Spleen (tissue), 7 donors: Measurements from ENCODE around the gene HOXD11.

ENCODE experiments used
- CTCF ChIP-seq, 11 experiments: fragments of 200-600 bp in 7 of 11; fragments of 450-650 bp in 4 of 11; sonication (generic) in 4 of 11; IDR thresholded peaks in 8 of 11; conservative IDR thresholded peaks in 3 of 11; 1 replicate in 7 of 11; 2 replicates in 4 of 11; pipeline versions ENCODE4 v1.4.0 to v1.8.0; 2016 to 2021; ENCODE audit warnings: antibody characterized with exemption in 11 of 11, inconsistent platforms in 4 of 11, mild to moderate bottlenecking in 1 of 11
- POLR2AphosphoS5 ChIP-seq, 3 donors: sonication (generic); formaldehyde crosslinking; IDR thresholded peaks; one replicate each; pipeline ENCODE4 v1.5.1; 2017; ENCODE audit warnings: antibody characterized with exemption in 3 of 3
- donor health status: DM: no; HTN: no; CAD: no; lungs with moderate emphysema.
- donor health status: DM: no; HTN: no; CAD: no.
- donor health status: DM: no; HTN: no; CAD: no.

DNA sequence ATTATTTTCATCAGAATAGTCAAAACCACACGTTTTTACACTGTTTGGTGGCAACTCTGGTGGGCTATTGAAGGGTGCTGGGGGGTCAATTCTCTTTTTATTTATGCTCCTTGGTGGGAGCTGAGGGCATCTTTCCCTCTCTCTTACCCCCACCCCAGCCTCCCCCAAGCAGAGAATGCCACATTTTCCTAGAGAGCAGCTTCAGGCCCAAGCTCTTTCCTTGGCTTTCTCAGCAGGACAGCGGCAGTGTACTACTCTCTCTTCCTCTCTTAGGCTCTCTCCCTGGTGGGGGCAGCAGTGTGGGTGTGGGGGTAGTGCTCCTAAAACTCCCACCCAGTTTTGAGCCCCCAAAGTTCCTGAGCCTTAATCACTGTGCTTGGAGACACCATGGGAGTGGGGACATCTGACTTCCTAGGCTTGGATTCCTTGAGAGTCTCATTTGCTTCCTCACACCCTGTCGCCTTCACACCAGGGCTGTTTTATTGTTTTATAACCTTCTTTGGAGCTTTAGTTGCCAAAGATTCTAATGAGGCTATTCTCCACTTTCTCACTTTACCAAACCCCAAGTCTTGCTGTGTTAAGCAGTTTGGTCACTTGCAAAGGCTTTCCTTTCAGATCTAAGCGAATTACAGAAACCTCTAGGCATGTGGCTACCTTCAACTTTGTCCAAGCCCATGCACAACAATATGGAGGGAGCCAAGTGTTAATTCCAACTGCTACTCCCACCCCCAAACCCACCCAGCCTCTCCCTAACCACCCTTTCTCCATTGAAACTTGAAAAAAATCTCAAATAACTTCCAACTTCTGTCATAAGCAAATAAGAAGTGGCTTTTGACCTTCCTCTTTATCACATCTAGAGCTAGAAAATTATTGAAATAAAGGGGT is 38.2 kb downstream of the HOXD11 start:
- TF ChIP-seq CTCF (IDR thresholded peaks at IDR 0.05 in 8 of 11, conservative IDR thresholded peaks at IDR 0.05 in 3 of 11) (no peak), POLR2AphosphoS5 (IDR thresholded peaks at IDR 0.05) (no peak)
